ENCODE measurements around the gene COLQ. TPM values are rescaled to one million over a fixed set of nuclear protein-coding genes. Genes with fewer than 3 reads are reported as not detected.

COLQ gene
- 1.1 and 9.8 TPM in 2 replicates for total RNA-seq

GRCh38 chr3:15521573-15521965 lies at the start of gene COLQ:
TSS of gene COLQ (minus strand) at chr3:15521706. CDS start at chr3:15521625, 81 bp downstream.

GRCh38 chr3:15427182-15427880 lies 94.2 kb downstream of the COLQ start, which contains the start of the genes EAF1 and METTL6:
TSS of gene EAF1 (plus strand) at chr3:15427598. CDS start at chr3:15427780, 182 bp downstream.
TSS of gene METTL6 (minus strand) at chr3:15427544. CDS start at chr3:15426511, 1,033 bp downstream.

Other genes with a start within 250 kb of the COLQ start
- gene SH3BP5, start 189.1 kb downstream of the COLQ start, total RNA-seq = 16.1 and 16.3 TPM in 2 replicates
- 18.6 and 26.8 TPM in 2 replicates for gene METTL6, start 94.2 kb downstream of the COLQ start, total RNA-seq
- gene EAF1, start 94.1 kb downstream of the COLQ start, total RNA-seq = 8.6 and 11.7 TPM in 2 replicates
- 18.7 and 20.7 TPM in 2 replicates for gene HACL1, start 79.9 kb upstream of the COLQ start, total RNA-seq
- 27.8 and 28.0 TPM in 2 replicates for gene BTD, start 80.0 kb upstream of the COLQ start, total RNA-seq

All from myometrial cell (primary cell).